GM23338 (cell line): ENCODE measurements around the gene DIP2C.

Experiments
- CTCF ChIP-seq, 2 experiments: fragments of 200-600 bp in 1 of 2; sonication (generic) in 1 of 2; conservative IDR thresholded peaks; 2 replicates each; pipeline versions ENCODE4 v1.5.1 to v1.6.1; 2016 to 2017; ENCODE audit warnings: antibody characterized with exemption in 2 of 2, low read depth in 2 of 2, mild to moderate bottlenecking in 2 of 2, moderate library complexity in 1 of 2
- EZH2 ChIP-seq: fragments of 200-600 bp; sonication (generic); IDR thresholded peaks from one replicate; pipeline ENCODE4 v1.8.0; 2017; ENCODE audit warnings: antibody characterized with exemption, mild to moderate bottlenecking, low read depth; ENCODE audit not compliant: unreplicated experiment
- EZH2phosphoT487 ChIP-seq: fragments of 200-600 bp; sonication (generic); IDR thresholded peaks from one replicate; pipeline ENCODE4 v1.8.1; 2018; ENCODE audit warnings: antibody characterized with exemption; ENCODE audit not compliant: unreplicated experiment
- JUNB ChIP-seq: IDR thresholded peaks from one replicate; pipeline ENCODE4 v1.6.1; 2016; ENCODE audit warnings: antibody characterized with exemption; ENCODE audit not compliant: unreplicated experiment
- POLR2AphosphoS5 ChIP-seq: IDR thresholded peaks from 2 replicates; pipeline ENCODE4 v1.6.1; 2016; ENCODE audit warnings: antibody characterized with exemption, low read depth
- REST ChIP-seq: IDR thresholded peaks from one replicate; pipeline ENCODE4 v1.6.1; 2018; ENCODE audit warnings: antibody characterized with exemption; ENCODE audit not compliant: unreplicated experiment
- ZNF114 ChIP-seq: fragments of 250-450 bp; sonication (Bioruptor Pico); IDR thresholded peaks from 2 replicates; pipeline ENCODE4 v1.5.0; 2020; ENCODE audit warnings: mild to moderate bottlenecking, moderate library complexity
- ZNF331 ChIP-seq: fragments of 250-450 bp; sonication (Bioruptor Pico); IDR thresholded peaks from 2 replicates; pipeline ENCODE4 v1.5.0; 2020; ENCODE audit warnings: low read depth, mild to moderate bottlenecking, moderate library complexity

GRCh38 chr10:412109-412508 is 277.4 kb downstream of the DIP2C start:
- no peak for TF ChIP-seq POLR2AphosphoS5
- no peak for TF ChIP-seq CTCF (conservative IDR thresholded peaks at IDR 0.05; ENCODE audit: low read depth in 2 of 2)
- no peak for TF ChIP-seq EZH2
- no peak for TF ChIP-seq ZNF331 (CRISPR knock-in tag)
- no peak for TF ChIP-seq EZH2phosphoT487
- TF ChIP-seq JUNB = no peak
- no peak for TF ChIP-seq ZNF114 (CRISPR knock-in tag)
- TF ChIP-seq REST = no peak
